AG20443 (cell line): ENCODE data around the gene ZNF398.
A peak's percentile ranks its signal among the peaks of the same experiment; 100 is the strongest.

Source experiments
- DNase-seq: peaks from one replicate; pipeline ENCODE4 v3.0.0; 2012; ENCODE audit warnings: low spot score, mixed read lengths

ZNF398 gene

DNA sequence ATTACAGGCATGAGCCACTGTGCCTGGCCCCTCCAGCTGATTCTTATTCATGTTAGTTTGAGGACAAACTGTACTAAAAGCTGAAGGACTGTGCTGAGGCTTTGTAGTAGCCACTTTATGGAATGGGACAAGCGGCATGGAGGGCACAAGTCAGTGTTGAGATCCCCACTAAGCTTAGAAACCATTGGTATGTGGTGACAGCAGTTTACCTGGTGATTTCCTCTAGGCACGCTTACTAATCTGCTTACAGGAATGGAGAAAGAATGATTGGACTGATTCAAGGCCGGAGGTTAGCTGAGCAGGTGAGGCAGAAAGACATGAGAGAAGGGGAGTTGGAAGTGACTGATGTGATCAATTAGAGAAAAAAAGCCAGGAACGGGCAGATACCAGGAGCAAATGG lies 3.7 kb downstream of the ZNF398 start:
- no peak for DNase-seq

DNA sequence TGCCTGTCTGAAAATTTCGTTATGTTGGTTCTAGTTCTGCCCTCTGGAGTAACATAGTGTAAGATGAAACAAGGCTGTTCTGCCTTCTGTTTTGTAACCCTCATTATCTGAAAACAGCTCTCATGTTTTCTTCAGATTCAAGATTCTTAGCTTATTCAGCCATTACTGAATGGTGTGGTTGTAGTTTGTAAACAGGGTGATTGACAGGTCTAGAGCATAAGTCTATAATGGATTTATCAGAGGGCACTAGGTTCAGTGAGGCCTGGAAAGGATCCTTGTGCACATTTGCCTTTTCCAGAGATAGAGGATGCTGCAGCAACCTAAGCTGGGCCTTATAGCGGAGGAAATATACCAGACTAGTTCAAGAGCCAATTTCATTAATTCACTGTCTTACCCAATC lies 6.1 kb downstream of the ZNF398 start:
- DNase-seq = no peak

DNA sequence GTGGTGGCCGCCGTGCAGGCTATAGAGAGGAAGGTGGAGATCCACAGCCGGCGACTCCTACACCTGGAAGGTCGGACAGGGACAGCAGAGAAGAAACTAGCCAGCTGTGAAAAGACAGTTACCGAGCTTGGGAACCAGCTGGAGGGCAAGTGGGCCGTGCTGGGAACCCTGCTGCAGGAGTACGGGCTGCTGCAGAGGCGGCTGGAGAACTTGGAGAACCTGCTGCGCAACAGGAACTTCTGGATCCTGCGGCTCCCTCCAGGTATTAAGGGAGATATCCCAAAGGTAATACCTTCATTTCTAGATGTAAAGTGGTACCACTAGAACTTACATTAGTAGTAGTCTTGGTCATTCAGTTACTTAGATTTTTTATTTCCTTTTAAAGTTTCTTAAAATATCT lies 6.8 kb downstream of the ZNF398 start:
- DNase-seq = no peak

DNA sequence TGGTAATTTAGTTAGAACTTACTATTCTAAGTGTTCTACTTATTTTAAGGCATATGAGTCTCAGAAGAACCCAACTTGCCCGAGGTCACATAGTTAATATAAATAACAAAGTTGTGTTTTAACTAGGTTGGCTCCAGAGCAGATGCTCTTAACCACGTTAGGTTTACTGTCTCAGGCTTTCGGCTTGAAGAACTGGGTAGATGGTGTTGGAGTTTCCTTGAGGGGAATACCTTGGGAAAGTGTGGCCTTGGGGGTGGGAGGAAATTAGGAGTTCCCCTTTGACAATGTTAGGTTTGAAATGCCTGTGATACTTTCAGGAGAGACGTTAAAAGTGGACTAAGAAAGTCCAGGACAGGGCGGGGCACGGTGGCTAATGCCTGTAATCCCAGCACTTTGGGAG lies 9.6 kb downstream of the ZNF398 start:
- no peak for DNase-seq

DNA sequence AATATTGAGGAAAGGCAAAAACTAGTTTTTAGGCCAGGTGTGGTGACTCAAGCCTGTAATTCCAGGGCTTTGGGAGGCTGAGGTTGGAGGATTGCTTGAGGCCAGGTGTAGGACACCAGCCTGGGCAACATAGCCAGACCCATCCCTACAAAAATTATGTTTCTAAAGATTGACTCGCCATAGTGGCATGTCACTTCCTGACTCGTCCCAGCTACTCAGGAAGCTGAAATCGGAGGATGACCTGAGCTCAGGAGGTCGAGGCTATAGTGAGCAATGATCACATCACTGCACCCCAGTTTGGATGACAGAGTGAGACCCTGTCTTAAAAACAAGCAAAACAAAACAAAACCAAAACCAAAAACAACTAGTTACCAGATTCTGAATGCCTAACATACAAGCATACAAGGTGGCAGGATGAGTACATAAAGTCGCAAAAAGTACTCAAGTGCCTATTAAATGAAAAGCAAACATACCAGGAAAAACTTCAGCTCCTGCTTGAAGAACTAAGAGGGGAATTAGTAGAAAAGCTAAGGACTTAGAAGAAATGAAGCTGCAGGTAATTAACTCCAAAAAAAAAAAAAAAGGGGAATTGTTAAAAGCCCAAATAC lies 14.1 kb downstream of the ZNF398 start:
- no peak for DNase-seq

DNA sequence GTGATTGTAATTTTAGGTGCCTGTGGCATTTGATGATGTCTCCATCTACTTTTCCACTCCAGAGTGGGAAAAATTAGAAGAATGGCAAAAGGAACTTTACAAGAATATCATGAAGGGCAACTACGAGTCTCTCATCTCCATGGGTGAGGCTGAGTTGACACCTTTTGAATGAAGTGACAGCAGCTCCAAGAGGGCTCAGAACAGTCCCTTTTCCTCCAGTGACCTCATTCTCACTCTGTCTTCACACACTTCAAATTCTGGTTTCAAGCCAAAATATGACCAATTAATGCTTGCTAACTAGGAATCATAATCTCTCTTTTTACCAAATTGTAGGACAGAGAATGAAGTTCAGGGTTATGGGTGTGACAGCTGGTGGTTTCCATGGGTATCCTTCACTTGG lies 18.9 kb downstream of the ZNF398 start:
- no peak for DNase-seq

DNA sequence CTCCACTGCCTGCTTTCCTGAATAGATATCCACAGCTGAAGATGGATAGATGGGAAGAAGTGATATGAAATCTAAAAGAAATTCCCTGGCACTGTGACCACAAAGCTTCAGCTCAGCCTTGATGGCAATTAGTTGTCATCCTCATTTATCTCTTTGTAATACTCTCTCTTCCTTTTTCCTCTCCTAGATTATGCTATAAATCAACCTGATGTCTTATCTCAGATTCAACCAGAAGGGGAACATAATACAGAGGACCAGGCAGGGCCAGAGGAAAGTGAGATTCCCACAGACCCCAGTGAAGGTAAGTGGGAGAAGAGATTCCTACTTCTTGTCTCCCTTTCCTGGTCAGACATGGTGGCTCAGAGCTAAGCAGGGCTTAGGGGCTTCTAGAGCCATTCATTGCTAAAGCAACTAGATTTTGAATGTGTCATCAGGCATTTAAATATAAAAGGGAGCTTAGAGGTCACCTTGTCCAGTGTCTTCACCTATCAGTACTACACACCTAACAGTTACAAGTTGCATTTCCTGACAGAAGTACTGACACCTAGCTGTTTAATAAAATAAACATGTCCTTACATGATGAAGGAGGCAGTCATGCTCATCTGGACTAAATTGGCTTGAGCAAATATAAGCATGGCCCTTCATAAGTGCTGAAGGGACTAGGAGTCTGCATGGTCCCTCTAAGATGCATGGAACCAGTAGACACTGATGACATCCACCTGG lies 19.5 kb downstream of the ZNF398 start:
- no peak for DNase-seq

DNA sequence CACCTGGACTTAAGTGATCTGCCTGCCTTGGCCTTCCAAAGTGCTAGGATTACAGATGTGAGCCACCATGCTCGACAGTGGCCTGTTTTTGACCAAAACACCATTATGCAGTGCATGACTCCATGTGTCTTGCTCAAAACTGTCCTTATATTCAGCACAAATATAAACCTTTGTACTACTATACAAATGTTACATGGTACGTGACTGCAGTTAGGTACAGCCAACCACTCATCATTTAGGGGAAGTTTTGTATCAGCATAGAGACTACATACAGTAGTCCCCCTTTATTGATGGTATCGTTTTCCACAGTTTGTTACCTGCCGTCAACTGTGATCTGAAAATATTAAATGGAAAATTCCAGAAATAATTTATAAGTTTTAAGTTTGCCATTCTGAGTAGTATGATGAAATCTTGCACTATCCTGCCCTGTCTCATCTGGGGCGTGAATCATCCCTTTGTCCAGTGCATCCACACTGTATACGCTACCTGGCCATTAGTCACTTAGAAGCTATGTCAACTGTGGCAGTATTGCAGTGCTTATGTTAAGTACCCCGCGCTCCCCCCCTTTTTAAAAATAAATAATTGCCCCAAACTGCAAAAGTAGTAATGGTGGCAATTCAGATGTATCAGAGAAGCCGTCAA lies 24.8 kb downstream of the ZNF398 start:
- no peak for DNase-seq

DNA sequence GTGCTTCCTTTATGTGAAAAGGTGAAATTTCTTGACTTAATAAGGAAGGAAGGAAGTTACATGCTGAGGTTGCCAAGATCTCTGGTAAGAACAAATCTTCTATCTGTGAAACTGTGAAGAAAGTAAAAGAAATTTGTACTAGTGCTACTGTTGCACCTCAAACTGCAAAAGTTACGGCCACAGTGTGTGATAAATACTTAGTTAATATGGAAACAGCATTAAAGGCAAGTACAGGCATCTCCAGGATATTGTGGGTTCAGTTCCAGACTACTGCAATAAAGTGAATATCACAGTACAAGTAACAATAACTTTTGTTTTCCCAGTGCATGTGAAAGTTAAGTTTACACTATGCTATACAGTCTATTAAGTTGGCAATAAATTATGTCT lies 25.3 kb downstream of the ZNF398 start:
- DNase-seq = no peak

DNA sequence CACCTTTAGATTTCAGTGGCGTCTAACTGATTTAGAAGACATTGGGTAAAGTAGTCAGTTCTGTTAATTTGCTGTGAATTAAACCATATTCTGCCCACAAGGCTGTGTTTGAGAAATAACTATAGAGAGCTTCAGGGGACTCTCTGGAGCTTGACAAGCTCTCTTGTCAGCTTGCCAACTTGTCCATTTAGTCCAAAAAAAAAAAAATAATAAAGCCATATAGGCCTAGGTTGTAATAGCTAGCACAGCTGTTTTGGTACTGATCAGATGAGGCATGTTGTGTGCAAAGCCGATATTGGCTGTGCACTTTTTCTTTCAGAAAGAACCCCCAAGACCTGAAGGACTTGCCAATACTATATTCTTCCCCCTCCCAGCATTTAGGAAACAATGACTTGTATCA lies 27.9 kb downstream of the ZNF398 start:
- DNase-seq = no peak

DNA sequence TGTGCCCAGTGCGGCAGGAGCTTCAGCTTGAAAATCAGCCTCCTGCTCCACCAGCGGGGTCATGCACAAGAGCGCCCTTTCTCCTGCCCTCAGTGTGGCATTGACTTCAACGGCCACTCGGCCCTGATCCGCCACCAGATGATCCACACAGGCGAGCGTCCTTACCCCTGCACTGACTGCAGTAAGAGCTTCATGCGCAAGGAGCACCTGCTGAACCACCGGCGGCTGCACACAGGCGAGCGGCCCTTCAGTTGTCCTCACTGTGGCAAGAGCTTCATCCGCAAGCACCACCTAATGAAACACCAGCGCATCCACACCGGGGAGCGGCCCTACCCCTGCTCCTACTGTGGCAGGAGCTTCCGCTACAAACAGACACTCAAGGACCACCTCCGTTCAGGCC lies 32.0 kb downstream of the ZNF398 start:
- no peak for DNase-seq

DNA sequence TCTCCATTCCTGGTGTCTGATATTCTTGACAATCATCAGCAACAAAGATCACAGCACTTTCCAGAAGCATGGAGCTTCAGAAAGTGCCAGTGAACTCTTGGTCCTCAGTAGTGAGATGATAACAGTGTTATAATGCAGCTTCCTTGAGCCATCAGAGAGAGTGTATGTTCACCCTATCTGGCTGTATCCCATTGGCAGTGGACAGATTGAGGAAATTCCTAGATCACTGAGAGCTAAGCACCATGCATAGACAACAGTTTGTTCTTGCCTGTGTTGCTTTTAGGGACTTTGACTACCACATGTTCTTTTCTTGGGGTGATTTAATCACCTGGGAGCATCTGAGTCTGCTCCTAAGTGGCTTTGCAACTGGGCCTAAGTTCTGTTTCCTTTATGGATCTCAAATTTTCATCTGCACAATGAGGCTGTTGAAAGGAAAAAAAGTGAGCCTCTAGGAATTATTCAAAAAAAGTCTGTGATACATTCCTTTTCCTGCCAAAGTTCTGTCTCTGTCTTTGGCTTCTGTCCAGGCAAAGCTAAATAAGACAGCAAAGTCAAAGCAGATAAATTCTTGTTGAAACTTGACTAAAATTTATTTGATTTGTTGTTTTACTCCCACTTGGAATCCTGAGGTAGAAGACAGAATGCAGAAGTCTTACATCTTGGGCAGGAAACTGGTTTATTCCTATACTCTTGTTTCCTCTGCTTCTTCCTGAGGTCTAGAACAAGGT lies 33.6 kb downstream of the ZNF398 start:
- DNase-seq = no peak

DNA sequence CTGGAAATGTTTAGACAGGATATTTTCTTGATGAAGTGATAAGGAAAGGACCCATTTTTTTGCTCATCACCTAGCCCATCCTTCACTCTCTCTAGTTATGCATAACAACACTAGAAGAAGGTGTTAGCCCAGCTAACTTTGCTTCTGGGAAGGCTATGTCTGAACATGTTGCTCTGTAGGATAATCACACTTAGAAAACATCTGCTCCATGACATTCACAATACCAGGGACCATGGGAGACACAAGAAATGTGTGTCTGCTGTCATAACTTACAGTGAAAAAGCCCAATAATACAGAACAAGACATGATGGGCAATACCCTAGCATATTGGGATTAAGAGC lies 34.2 kb downstream of the ZNF398 start:
- no peak for DNase-seq

DNA sequence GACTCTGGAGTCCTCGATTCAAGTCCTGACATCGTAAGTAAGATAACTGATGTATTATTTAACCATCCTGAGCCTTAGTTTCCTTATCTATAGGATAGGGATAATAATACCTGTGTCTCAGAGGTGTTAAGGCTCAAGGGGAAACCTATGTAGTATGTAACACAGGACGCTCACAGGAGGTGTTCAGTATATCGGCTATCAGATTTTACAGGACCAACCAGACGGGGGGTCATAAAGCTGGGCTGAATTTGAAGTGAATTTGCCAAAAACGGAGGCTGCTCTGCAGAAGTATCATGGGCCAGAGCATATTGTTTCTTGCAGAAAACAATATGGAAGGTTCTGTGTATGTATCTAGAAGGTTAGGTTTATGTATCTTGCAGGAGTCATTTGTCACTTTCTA lies 37.0 kb downstream of the ZNF398 start:
- DNase-seq = no peak

DNA sequence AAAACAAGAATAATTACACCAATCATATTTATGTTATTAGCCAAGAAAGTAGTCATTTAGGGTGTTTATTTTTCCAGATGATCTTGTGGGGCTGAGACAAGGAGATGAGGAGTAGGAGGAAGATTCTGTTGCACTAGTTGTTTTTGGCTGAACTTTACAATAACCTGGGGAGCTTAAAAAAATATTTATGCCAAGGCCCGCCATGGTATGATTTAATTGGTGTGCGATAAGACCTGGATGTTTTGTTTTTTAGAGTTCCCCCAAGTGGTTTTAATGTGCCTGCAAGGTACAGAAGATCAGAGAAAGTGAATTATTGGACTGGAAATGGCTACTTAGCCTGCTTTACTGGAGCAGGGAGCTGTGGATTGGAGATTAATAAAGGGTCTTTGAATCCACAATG lies 41.0 kb downstream of the ZNF398 start:
- no peak for DNase-seq

DNA sequence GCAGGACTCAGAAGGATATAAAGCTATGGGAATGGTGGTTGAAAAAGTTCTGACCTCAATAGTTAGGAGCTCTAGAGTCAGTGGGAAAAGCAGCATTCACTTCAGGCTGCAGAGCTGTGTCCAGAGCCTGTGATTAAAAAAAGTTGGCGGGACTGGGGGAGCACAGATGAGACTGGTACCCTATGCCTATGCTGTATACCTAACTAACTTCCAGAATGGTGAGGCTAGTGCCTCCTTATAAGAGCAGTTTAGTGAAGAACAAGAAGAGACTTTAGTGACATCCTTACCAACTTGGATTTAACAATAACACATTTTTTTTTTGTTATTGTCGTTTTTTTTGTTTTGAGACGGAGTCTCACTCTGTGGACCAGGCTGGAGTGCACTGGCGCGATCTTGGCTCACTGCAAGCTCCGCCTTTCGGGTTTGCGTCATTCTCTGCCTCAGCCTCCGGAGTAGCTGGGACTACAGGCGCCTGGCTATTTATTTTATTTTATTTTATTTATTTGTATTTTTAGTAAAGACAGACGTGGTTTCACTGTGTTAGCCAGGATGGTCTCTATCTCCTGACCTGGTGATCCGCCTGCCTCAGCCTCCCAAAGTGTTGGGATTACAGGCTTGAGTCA lies 41.5 kb downstream of the ZNF398 start:
- DNase-seq = no peak

DNA sequence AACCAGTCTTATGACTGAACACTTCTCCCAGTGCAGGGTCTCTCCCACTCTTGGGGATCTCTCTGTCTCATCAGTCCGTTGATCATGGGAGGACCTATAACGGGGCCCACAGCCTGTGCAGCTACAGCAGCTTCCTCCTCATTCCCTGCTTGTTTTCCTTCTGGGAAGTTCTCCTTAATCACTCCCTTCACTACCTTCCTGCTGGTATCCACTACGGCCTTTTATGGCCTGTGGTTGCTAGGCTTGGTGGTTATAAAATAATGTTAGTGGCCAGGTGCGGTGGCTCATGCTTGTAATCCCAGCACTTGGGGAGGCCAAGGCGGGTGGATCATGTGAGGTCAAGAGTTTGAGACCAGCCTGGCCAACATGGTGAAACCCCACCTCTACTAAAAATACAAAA lies 44.6 kb downstream of the ZNF398 start:
- no peak for DNase-seq

DNA sequence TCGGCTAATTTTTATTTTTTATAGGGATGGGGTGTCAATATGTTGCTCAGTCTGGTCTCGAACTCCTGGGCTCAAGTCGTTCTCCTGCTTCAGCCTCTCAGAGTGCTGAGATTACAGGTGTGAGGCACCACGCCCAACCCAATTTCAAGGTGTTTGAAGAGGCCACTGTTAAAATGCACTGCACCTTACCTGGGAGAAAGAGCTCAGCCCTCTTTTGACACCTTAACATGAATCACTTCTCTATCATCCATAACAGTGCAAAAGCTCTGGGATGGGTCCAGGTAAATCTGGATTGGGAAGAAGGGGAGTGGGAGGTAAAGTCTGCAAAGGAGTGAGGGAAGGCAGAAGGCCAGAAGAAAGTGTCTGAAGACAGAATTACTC lies 47.5 kb downstream of the ZNF398 start:
- no peak for DNase-seq

DNA sequence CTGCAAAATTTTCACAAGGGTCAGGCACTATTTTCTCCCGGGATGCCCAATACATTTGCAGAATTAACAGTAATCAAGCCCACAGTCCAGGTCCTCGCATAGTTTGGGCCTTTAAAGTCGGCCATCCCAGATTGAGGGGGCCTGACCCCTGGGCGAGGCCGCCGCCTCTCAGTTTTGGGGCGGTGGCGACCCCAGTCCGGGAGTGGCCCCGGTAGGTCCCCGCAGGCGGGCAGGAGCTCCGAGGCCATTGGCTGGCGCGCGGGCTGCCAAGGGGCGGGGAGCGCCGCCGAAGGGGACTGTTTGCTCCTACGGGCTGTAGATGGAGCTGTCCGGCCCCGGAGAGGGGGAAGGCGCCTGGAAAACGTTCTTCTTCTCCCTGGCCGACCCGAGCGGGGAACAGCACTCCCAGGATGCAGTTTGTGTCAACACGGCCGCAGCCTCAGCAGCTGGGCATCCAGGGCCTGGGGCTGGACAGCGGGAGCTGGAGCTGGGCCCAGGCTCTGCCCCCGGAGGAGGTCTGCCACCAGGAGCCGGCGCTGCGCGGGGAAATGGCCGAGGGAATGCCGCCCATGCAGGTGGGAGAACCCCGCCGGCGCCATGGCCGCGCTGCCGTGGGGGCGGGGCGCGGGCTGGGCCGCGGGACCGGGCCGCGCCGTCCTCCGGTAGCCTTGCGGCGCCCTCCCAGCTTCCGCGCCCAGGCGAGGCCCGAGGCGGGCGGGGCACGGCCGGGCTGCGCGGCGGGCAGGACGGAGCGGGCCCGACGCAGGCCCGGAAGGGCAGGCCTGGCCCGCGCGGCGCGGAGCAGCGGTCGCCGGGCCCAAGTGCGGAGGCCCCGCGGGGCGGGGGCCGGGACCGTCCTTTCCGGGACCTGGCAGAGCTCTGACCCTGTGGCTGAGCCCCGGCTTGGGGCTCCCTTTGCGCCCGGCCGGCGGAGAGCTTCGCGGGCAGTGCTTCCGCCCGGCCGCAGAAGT lies 48.2 kb downstream of the ZNF398 start, which contains the start of gene ZNF282:
ZNF282 (plus strand) TSS at position 367 of the 971 bp plus-strand sequence; CDS start at position 411, 44 bp downstream.
- peak; percentile 98 for DNase-seq

DNA sequence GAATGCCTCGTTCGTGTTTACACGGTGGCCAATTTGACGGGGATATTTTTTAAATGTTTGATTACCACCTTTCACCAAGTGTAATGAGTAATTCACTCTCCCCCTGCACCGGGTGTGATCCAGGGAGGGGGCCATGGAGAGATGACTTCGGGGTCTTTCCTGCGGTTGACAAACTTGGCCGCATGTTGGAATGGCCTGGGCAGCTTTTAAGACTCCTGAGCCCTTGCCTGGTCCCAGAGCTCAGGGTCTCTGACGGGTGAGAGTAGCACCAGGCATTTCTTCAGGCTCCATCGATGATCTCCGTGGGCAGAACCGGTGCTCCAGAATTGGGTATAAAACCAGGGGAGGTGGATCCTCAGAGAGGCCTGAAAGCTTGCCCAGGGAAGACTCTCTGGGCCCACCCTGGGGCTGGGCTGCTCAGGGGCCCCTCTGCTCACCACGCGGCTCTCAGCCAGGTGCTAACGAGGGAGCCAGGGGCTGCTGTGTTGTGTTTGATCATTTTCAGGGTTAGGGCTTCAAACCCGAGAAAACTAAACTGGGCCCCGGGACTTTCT lies 49.0 kb downstream of the ZNF398 start:
- DNase-seq = peak; percentile 19

DNA sequence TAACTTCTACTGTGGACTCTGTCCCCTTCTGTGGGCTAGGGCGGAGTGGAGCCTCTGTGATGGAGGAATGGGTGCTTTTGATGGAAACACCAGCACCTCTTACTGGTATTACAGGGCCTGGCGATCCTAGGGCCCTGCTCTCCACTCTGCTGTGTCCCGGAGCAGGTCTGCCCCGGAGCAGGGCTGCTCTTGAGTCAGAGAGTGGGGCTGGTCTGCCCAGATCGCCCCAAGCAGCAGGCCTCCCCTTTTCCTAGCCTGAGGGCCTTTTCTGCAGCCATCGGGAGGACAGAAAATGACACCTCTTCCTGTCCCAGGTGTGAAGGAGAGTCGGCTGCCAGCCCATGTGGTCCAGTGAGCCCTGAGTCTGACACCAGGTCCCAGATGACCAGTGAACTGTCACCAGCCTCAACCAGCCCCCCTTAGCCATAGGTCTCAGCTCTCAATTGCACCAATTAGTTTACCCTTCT lies 49.5 kb downstream of the ZNF398 start:
- DNase-seq = peak; percentile 62
